HG03045 (cell line): Measurements from ENCODE around the gene ENTHD1.

Source experiments
- ATAC-seq: cut with Tn5 transposase; IDR thresholded peaks from one replicate; pipeline ENCODE4 v1.9.1; 2021; ENCODE audit warnings: mild to moderate bottlenecking, moderate library complexity; ENCODE audit not compliant: unreplicated experiment

The ENTHD1 gene, protein sequence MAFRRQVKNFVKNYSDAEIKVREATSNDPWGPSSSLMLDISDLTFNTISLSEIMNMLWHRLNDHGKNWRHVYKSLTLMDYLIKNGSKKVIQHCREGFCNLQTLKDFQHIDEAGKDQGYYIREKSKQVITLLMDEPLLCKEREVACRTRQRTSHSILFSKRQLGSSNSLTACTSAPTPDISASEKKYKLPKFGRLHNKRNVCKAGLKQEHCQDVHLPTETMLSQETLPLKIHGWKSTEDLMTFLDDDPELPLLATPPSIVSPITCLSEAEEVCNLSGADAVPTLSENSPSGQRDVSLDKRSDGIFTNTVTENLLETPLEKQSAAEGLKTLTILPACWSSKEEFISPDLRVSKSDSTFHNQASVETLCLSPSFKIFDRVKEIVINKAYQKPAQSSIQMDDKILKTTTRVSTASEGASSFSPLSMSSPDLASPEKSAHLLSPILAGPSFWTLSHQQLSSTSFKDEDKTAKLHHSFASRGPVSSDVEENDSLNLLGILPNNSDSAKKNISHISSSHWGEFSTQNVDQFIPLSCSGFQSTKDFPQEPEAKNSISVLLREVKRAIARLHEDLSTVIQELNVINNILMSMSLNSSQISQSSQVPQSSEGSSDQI

DNA sequence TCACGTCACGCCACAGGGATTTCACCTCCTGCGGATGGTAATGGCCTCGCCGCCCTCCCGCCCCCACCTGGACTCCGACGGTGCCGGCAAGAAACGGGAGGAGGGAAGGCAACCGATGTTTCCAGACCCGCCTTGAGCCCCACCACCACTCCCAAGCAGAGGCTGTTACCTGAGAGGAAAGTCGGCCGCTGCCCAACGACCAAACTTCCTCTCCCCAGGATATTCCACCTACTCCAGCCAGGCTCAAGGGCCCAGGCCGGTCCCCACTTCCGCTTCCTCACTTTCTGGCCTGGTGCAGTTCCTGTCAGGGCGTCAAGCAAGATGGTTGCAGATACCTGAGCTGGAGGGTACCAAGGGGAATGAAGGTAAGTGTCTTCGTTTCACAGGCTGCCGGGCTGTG lies at the start of gene ENTHD1:
Gene ENTHD1, minus strand, starts transcription at position 235 of the 400 bp plus-strand sequence. CDS start 6,012 bp downstream, outside the sequence.
- ATAC-seq = no peak

DNA sequence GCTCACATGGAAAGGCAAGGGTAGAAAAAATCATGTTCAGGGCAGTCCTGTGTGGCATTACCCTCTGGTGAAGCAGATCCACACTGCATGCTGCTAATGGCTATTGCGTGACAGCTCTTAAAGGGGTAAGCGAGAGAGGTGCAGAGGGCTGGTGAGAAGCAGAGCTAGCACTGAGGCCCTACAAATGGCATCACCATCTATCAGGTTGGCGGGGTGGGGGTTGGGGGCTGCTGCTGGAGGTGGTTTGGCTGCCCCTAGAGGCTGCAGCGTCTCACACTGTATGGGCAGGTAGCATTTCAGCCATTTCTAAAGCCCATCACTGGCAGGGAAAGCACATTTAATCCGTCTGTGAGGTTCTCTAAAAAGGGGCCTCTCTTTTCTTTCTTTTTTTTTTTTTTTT lies 49.8 kb upstream of the ENTHD1 start:
- no peak for ATAC-seq

GRCh38 chr22:39942439-39943230 lies 49.1 kb upstream of the ENTHD1 start:
- no peak for ATAC-seq

DNA sequence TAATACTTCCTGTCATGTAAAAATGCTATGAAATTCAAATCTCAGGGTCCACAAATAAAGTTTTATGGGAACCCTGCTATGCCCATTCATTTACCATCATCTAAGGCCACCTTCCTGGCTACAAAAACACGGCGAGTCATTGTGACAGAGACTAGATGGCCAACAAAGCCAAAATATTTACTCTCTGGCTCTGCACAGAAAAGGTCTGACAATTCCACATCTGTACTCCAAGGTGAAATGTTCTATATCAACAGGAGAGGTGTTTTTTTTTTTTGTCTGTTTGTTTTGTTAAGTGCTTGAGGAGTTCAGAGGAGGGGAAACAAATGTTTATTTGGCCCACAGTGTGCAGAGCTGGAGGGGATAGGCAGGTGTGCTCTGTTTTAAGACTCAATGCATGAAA lies 48.0 kb upstream of the ENTHD1 start:
- no peak for ATAC-seq

- no peak for ATAC-seq
These were observed 47.3 kb upstream of the ENTHD1 start for GRCh38 chr22:39940757-39941305.

GRCh38 chr22:39939830-39940229 lies 46.3 kb upstream of the ENTHD1 start:
- ATAC-seq = no peak

DNA sequence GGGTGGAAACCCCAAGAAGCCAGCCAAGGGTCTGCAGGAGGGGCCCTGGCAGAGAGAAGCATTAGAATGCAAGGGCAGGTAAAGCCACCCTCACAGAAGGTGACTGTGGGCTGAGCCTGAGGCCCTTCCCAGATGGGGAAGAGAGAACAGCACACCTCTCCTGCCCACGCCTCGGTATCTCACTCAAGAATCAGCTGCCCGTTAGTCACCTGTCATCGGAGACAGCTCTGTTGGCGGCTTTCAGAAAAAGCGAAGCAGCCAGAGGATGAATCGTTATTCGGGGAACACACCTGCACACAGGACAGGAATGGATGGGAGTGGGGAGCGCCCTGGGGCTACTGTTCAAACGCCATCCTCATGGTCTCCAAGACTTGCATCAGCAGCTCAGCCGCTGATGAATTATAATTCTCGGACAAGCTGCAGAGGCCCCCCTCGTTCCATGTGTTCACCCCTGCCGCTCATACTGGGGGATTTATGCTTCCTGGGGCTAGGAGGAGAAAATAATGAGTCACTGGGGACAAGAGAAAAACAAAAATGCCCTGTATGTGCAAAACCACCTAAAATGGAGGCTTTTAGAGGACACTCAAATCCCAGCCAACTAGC lies 45.0 kb upstream of the ENTHD1 start:
- ATAC-seq = no peak

DNA sequence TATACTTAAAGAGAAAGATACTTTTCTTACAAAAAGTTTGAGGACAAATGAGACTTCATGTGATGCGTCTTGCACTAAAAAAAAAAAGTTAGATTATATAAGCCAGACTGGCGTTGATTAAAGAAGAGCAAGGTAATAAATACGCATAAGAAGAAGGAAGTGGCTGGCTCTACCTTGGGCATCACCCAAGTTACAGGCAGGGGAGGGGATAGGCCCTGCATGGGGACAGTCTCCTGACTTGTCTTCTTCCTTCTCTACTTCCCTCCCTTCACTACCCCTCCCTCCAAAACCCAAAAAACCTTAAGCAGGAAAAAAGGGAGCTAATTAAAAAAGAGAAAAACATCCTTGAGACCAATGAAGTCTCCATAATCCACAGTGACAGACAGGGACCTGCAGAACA lies 44.3 kb upstream of the ENTHD1 start:
- ATAC-seq = no peak

DNA sequence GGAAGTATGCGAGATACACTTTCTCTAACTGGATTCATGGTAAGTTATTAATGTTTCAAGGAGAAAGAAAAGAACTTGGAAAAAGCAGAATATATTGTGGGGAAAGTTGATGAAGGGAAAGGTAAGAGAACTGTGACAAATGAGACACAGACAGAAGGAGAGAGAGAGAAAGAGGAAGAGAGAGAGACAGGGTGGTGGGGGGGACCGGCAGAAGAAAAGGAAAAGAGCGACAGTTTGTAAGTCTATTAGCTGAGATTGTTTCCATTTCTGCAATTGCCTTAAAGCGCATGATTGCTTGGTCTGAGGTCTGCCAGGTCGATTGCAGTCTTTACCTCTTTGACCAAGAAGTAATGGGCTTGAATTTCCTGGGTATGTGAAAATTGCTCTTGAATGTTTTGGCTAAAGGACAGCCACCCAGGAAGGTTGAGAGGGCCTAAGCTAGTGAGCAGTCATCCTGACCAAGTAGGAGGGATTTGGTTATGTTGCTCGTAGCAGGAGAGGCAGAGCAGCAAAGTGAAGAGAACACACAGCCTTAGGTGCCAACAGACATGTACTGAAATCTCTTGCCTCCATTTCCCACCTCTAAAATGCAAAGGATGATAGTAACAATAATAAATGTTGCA lies 43.1 kb upstream of the ENTHD1 start:
- ATAC-seq = no peak

- no peak for ATAC-seq
These were observed 42.1 kb upstream of the ENTHD1 start for GRCh38 chr22:39935612-39936011.

- ATAC-seq = no peak
These were observed 41.6 kb upstream of the ENTHD1 start for GRCh38 chr22:39935116-39935515.

DNA sequence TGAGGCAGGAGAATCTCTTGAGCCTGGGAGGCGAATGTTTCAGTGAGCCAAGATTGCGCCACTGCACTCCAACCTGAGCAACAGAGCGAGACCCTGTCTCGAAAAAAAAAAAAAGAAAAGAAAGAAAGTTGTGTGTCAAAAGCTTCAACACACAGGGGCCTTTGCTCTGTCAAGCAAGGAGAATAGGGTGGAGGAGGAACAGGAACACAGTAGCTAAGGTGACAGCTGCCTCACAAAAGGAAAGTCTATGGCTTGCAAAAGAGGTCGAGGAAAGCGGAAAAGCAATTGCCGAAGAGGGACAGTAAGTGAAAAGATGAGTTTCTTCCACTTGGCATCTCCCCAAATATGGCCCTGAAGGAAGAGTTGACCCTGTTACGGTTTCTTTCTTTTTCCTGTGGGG lies 40.2 kb upstream of the ENTHD1 start:
- no peak for ATAC-seq

- no peak for ATAC-seq
These were observed 39.5 kb upstream of the ENTHD1 start for GRCh38 chr22:39932918-39933649.

- no peak for ATAC-seq
These were observed 38.6 kb upstream of the ENTHD1 start for GRCh38 chr22:39932166-39932565.

DNA sequence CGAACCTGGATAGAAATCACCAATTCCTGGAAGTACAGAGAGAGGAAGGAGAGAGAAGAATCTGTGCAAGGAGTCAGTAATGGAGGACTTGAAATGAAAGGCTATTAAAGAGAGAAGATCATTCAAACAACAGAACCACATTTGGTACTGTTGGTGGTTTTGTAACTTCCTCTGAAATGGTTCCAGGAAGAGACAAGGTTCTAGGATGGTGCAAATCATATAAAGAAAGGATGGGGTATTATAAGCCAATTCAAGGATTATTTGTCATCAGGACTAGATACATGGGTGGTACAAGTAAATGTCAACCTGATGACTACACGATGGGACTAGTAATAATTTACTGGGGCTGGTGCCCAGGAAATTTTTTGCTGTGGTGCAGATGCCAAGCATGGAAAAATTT lies 37.7 kb upstream of the ENTHD1 start:
- ATAC-seq = no peak

- no peak for ATAC-seq
These were observed 35.3 kb upstream of the ENTHD1 start for GRCh38 chr22:39928536-39929520.

DNA sequence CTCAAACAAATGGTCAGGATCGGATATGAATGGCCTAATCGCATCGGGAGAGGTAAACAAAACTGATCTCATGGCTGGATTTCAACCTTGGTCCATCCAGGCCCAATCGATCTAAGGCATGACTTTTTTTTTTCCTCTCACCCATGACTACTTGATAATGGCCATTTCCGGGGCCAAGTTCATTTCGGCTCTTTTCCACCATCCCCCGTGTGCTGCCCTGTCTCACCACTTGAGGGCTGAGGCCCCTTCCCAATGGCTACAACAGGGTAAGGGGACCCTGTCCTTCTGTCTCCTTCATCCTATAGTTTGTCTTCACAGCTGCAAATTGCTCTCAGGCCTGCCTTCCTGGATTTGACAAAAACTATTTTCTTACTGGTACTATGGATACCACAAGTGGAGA lies 34.0 kb upstream of the ENTHD1 start:
- no peak for ATAC-seq

- ATAC-seq = no peak
These were observed 33.2 kb upstream of the ENTHD1 start for GRCh38 chr22:39926753-39927152.
